Mesenchymal stem cell (in vitro differentiated cells and primary cell): ENCODE data around the gene GAST.

Source experiments
- DNase-seq: peaks from one replicate; pipeline ENCODE4 v3.0.0-alpha.2; 2013
- H2AFZ ChIP-seq: one replicate; pipeline ENCODE4 v1.6.1; 2013; ENCODE audit warnings: low read depth, mild to moderate bottlenecking, control low read depth, inconsistent platforms, low read length, moderate library complexity
- H2AK5ac ChIP-seq: 2 replicates; pipeline ENCODE4 v1.6.1; 2013; ENCODE audit warnings: low read length, moderate library complexity, mild to moderate bottlenecking, inconsistent platforms; ENCODE audit not compliant: severe bottlenecking
- H2BK120ac ChIP-seq: one replicate; pipeline ENCODE4 v1.6.1; 2013; ENCODE audit warnings: low read depth, mild to moderate bottlenecking, inconsistent platforms, low read length, moderate library complexity
- H2BK12ac ChIP-seq, 2 experiments: one replicate each; pipeline ENCODE4 v1.6.1; 2013; ENCODE audit warnings: inconsistent platforms in 2 of 2, low read length in 2 of 2, mild to moderate bottlenecking in 2 of 2, moderate library complexity in 2 of 2, control low read depth in 1 of 2
- H2BK15ac ChIP-seq: one replicate; pipeline ENCODE4 v1.6.1; 2013; ENCODE audit warnings: mild to moderate bottlenecking, low read depth, inconsistent platforms; ENCODE audit not compliant: poor library complexity, severe bottlenecking
- H2BK5ac ChIP-seq: 2 replicates; pipeline ENCODE4 v1.6.1; 2013; ENCODE audit warnings: low read depth, mild to moderate bottlenecking, low read length, control low read depth, inconsistent platforms; ENCODE audit not compliant: poor library complexity, severe bottlenecking
- H3K14ac ChIP-seq, 2 experiments: one replicate each; pipeline ENCODE4 v1.6.1; 2013; ENCODE audit warnings: inconsistent platforms in 2 of 2, low read length in 2 of 2, control low read depth in 1 of 2, mild to moderate bottlenecking in 1 of 2, moderate library complexity in 1 of 2
- H3K18ac ChIP-seq, 2 experiments: one replicate each; pipeline ENCODE4 v1.6.1; 2013; ENCODE audit warnings: inconsistent platforms in 2 of 2, low read length in 2 of 2, control low read depth in 1 of 2, low read depth in 1 of 2, mild to moderate bottlenecking in 1 of 2
- H3K23ac ChIP-seq, 2 experiments: one replicate each; pipeline ENCODE4 v1.6.1; 2013; ENCODE audit warnings: inconsistent platforms in 2 of 2, low read length in 2 of 2, mild to moderate bottlenecking in 2 of 2, moderate library complexity in 2 of 2, control low read depth in 1 of 2
- H3K27ac ChIP-seq: 2 replicates; pipeline ENCODE4 v1.5.1; 2013; ENCODE audit warnings: mild to moderate bottlenecking, moderate library complexity, low read length, control low read depth, inconsistent platforms; ENCODE audit not compliant: poor library complexity, severe bottlenecking
- H3K27me3 ChIP-seq, 2 experiments: 2 replicates each; pipeline versions ENCODE4 v1.6.1 to v1.7.0; 2013; ENCODE audit warnings: low read length in 2 of 2, mild to moderate bottlenecking in 2 of 2, moderate library complexity in 2 of 2, control low read depth in 1 of 2, inconsistent platforms in 1 of 2; ENCODE audit not compliant: control insufficient read depth in 1 of 2, insufficient read depth in 1 of 2
- H3K36me3 ChIP-seq, 2 experiments: 2 replicates each; pipeline versions ENCODE4 v1.6.1 to v1.7.0; 2013; ENCODE audit warnings: low read length in 2 of 2, control low read depth in 1 of 2, inconsistent platforms in 1 of 2, low read depth in 1 of 2, mild to moderate bottlenecking in 1 of 2; ENCODE audit not compliant: insufficient read depth in 2 of 2, control insufficient read depth in 1 of 2
- H3K4ac ChIP-seq, 2 experiments: one replicate each; pipeline ENCODE4 v1.6.1; 2013; ENCODE audit warnings: inconsistent platforms in 2 of 2, low read length in 2 of 2, mild to moderate bottlenecking in 2 of 2, moderate library complexity in 2 of 2, control low read depth in 1 of 2, low read depth in 1 of 2
- H3K4me1 ChIP-seq: 2 replicates; pipeline ENCODE4 v1.6.1; 2013; ENCODE audit warnings: low read depth, low read length, control low read depth; ENCODE audit not compliant: control insufficient read depth, insufficient read depth
- H3K4me2 ChIP-seq: 2 replicates; pipeline ENCODE4 v1.6.1; 2013; ENCODE audit warnings: low read length, mild to moderate bottlenecking, inconsistent platforms; ENCODE audit not compliant: poor library complexity, severe bottlenecking
- H3K4me3 ChIP-seq, 2 experiments: 2 replicates each; pipeline versions ENCODE4 v1.5.1 to v1.7.0; 2013; ENCODE audit warnings: low read length in 2 of 2, mild to moderate bottlenecking in 2 of 2, control low read depth in 1 of 2, low read depth in 1 of 2; ENCODE audit not compliant: insufficient read depth in 1 of 2
- H3K79me1 ChIP-seq: replicated peaks from 2 replicates; pipeline ENCODE4 v1.6.1; 2013; ENCODE audit warnings: mild to moderate bottlenecking, control low read depth, low read length, inconsistent platforms; ENCODE audit not compliant: poor library complexity, severe bottlenecking
- H3K9ac ChIP-seq: 2 replicates; pipeline ENCODE4 v1.7.0; 2013; ENCODE audit warnings: mild to moderate bottlenecking, low read length, moderate library complexity
- H3K9me3 ChIP-seq: 2 replicates; pipeline ENCODE4 v1.7.0; 2013; ENCODE audit warnings: mild to moderate bottlenecking, low read length; ENCODE audit not compliant: control insufficient read depth
- H4K8ac ChIP-seq: one replicate; pipeline ENCODE4 v1.6.1; 2013; ENCODE audit warnings: inconsistent platforms, mild to moderate bottlenecking, low read length, moderate library complexity
- H4K91ac ChIP-seq: one replicate; pipeline ENCODE4 v1.6.1; 2013; ENCODE audit warnings: mild to moderate bottlenecking, low read length, inconsistent platforms
- WGBS: methylation state at CpG from one replicate; pipeline ENCODE4 v1.1.7; 2013; ENCODE audit warnings: mixed read lengths; 5-methylcytosine and 5-hydroxymethylcytosine counted together

The GAST gene

DNA sequence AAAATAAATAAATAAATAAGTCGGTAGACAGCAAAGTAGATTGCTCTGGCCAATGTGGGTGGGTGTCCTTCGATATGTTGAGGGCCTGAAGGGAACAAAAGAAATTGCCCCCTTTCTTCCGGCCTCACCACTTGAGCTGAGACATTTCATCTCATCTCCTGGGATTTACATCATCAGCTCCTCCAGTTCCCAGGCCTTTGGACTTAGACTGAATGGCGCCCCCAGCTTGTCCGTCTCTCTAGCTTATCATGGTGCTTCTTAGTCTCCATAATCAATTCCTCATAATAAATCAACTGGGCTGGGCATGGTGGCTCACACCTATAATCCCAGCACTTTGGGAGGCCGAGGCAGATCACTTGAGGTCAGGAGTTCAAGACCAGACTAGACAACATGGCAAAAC is 36.1 kb downstream of the GAST start:
- Histone ChIP-seq H3K36me3 (peaks cover 0 to 23% of the 10 kb centered on the region in 2 experiments), H3K79me1 (no peaks in the 10 kb centered on the region), H3K4me3 (no peak overlapping the region), H3K27me3 (peaks cover 0 to 41% of the 10 kb centered on the region in 2 experiments), H3K9ac (no peak overlapping the region), H2AK5ac (no peak overlapping the region), H2BK15ac (no peak overlapping the region), H4K91ac (no peak overlapping the region), H4K8ac (no peak overlapping the region), H3K23ac (no peak overlapping the region), H3K18ac (no peak overlapping the region), H2BK5ac (no peak overlapping the region), H3K14ac (no peak overlapping the region), H2BK120ac (no peak overlapping the region), H3K27ac (no peak overlapping the region), H2AFZ (no peak overlapping the region), H3K9me3 (no peaks in the 10 kb centered on the region), H3K4me1 (peaks cover 4% of the 10 kb centered on the region), H3K4ac (no peak overlapping the region), H2BK12ac (no peak overlapping the region), H3K4me2 (no peak overlapping the region)
- 89% methylated on average over 6 of the region's 6 CpGs for WGBS
- DNase-seq = no peak

DNA sequence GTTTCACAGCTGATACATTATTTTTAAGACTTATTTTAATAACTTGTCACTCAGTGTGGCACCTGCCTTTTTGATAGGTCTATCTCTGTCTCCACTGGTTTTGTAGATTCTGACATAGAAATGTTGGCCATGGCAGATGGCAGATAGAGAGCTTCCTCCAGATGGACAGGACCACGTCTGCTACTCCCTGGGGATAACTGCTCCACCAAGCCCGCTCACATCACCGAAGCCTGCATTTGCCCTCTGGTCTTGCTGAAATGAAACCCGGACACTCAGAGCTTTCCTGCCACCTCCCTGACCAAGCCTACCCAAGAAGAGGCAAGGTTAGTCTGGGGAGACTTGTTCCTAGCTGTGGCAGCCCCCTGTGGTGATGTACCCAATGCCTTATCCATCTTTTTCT is 38.7 kb downstream of the GAST start:
- DNase-seq = no peak
- no peak overlapping the region for H2AFZ ChIP-seq
- no peak overlapping the region for H3K4me2 ChIP-seq
- peaks cover 13% of the 10 kb centered on the region for H3K79me1 ChIP-seq
- H2BK12ac ChIP-seq = no peak overlapping the region
- H4K91ac ChIP-seq = no peak overlapping the region
- no peak overlapping the region for H3K14ac ChIP-seq
- no peak overlapping the region for H2BK15ac ChIP-seq
- no peak overlapping the region for H3K9ac ChIP-seq
- H3K27ac ChIP-seq = no peak overlapping the region
- H3K9me3 ChIP-seq = no peaks in the 10 kb centered on the region
- peaks cover 0 to 37% of the 10 kb centered on the region in 2 experiments for H3K27me3 ChIP-seq
- WGBS = 84% methylated on average over 4 of the region's 4 CpGs
- no peak overlapping the region for H3K4me3 ChIP-seq
- no peak overlapping the region for H2BK120ac ChIP-seq
- no peak overlapping the region for H3K4ac ChIP-seq
- peaks cover 6% of the 10 kb centered on the region for H3K4me1 ChIP-seq
- no peak overlapping the region for H2BK5ac ChIP-seq
- no peak overlapping the region for H3K23ac ChIP-seq
- H2AK5ac ChIP-seq = no peak overlapping the region
- H3K18ac ChIP-seq = no peak overlapping the region
- peaks cover 0 to 48% of the 10 kb centered on the region in 2 experiments for H3K36me3 ChIP-seq
- no peak overlapping the region for H4K8ac ChIP-seq

DNA sequence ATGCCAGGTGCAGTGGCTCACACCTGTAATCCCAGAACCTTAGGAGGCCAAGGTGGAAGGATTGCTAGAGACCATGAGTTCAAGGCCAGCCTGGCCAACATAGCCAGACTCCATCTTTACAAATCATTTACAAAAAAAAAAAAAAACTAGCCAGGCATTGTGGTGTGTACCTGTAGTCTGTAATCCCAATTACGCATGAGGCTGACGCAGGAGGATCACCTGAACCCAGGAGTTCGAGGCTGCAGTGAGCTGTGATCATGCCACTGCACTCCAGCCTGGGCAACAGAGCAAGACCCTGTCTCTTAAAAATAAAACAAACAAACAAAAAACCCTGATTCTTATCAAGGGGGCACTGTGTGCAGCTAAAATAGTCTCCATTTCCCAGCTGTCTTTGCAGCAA is 39.2 kb downstream of the GAST start:
- H3K18ac ChIP-seq = no peak overlapping the region
- no peak overlapping the region for H3K14ac ChIP-seq
- H3K36me3 ChIP-seq = peaks cover 0 to 52% of the 10 kb centered on the region in 2 experiments
- H3K79me1 ChIP-seq = peaks cover 13% of the 10 kb centered on the region
- H2AK5ac ChIP-seq = no peak overlapping the region
- no peak overlapping the region for H2BK15ac ChIP-seq
- no peak overlapping the region for H3K4me2 ChIP-seq
- no peak overlapping the region for H2BK12ac ChIP-seq
- H3K4me3 ChIP-seq = no peak overlapping the region
- no peak overlapping the region for H3K27ac ChIP-seq
- H3K4ac ChIP-seq = no peak overlapping the region
- H3K9me3 ChIP-seq = no peaks in the 10 kb centered on the region
- H4K91ac ChIP-seq = no peak overlapping the region
- no peak overlapping the region for H2AFZ ChIP-seq
- no peak overlapping the region for H2BK5ac ChIP-seq
- 60% methylated on average over 3 of the region's 3 CpGs for WGBS
- no peak overlapping the region for H4K8ac ChIP-seq
- no peak overlapping the region for H3K9ac ChIP-seq
- no peak overlapping the region for H2BK120ac ChIP-seq
- DNase-seq = no peak
- peaks cover 6% of the 10 kb centered on the region for H3K4me1 ChIP-seq
- no peak overlapping the region for H3K23ac ChIP-seq
- peaks cover 0 to 35% of the 10 kb centered on the region in 2 experiments for H3K27me3 ChIP-seq

DNA sequence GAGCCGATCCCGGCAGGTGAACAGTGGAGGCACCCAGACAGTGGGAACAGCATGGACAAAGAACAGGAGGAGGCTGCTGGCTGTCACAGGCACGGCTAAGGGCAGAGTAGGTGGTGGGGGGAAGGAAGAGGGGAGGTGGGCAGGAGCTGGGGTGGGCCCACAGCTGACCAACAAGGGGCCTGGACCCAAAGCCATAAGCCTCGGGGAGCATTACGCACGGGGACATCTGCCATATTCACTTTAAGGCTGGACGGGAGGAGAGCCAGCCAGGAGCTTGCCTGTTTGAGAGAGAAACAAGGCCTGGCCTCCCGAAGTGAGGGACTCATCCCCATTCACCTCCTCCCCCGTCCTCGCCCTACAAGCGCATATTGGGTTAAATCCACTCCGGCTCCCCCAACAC is 41.9 kb downstream of the GAST start:
- H3K27me3 ChIP-seq = peaks cover 0 to 29% of the 10 kb centered on the region in 2 experiments
- no peaks in the 10 kb centered on the region for H3K9me3 ChIP-seq
- no peak overlapping the region for H3K9ac ChIP-seq
- H3K79me1 ChIP-seq = peaks cover 26% of the 10 kb centered on the region
- no peak overlapping the region for H3K4me2 ChIP-seq
- peaks cover 0 to 76% of the 10 kb centered on the region in 2 experiments for H3K36me3 ChIP-seq
- DNase-seq = no peak
- WGBS = 86% methylated on average over 12 of the region's 12 CpGs
- no peak overlapping the region for H2AK5ac ChIP-seq
- peaks cover 10% of the 10 kb centered on the region for H3K4me1 ChIP-seq
- H3K4me3 ChIP-seq = no peak overlapping the region
- H4K8ac ChIP-seq = no peak overlapping the region
- no peak overlapping the region for H3K4ac ChIP-seq
- no peak overlapping the region for H2BK15ac ChIP-seq
- no peak overlapping the region for H3K23ac ChIP-seq
- no peak overlapping the region for H2BK12ac ChIP-seq
- H3K14ac ChIP-seq = no peak overlapping the region
- H2AFZ ChIP-seq = no peak overlapping the region
- H4K91ac ChIP-seq = no peak overlapping the region
- no peak overlapping the region for H3K27ac ChIP-seq
- H2BK120ac ChIP-seq = no peak overlapping the region
- no peak overlapping the region for H2BK5ac ChIP-seq
- H3K18ac ChIP-seq = no peak overlapping the region
